Endothelial cell of umbilical vein (primary cell): ENCODE measurements around the gene MRM1. TPM values are rescaled to one million over a fixed set of nuclear protein-coding genes. Genes with fewer than 3 reads are reported as not detected.

Experiments used
- BruUV-seq: library from RNA; stranded (reverse); fragments of 400-500 nt; replicated peaks from 2 replicates; lab custom pipeline; 2021; lab: Mats Ljungman, UMichigan
- CTCF ChIA-PET: fragments of 300-600, 350-600 bp; sonication (Branson Sonifier 250); formaldehyde crosslinking; loops from one replicate; lab custom pipeline; 2021; ENCODE audit warnings: antibody characterized with exemption, inconsistent platforms; lab: Charles Lee
- POLR2A ChIA-PET: fragments of 300-600, 350-600 bp; sonication (Branson Sonifier 250); formaldehyde crosslinking; loops from one replicate; lab custom pipeline; 2021; ENCODE audit warnings: antibody characterized with exemption, inconsistent platforms; lab: Charles Lee
- DNase-seq: peaks from one replicate; pipeline ENCODE4 v3.0.0-alpha.2; 2011; ENCODE audit warnings: low read depth, low spot score
- FAIRE-seq: peaks from 2 replicates; lab custom pipeline; 2011; peaks lifted over from hg19 to GRCh38; lab: Jason Lieb, UNC
- H2AFZ ChIP-seq: 2 replicates; pipeline ENCODE4 v1.6.0; 2012; ENCODE audit warnings: low read depth, low read length, control low read depth, inconsistent platforms
- H3K27ac ChIP-seq: 2 replicates; pipeline ENCODE4 v1.5.1; 2011; ENCODE audit warnings: low read depth, mild to moderate bottlenecking, control low read depth, low read length, moderate library complexity; ENCODE audit not compliant: insufficient read depth
- H3K27me3 ChIP-seq, 2 experiments: 2 replicates each; pipeline versions ENCODE4 v1.6.0 to v1.6.1; 2011; ENCODE audit warnings: low read length in 2 of 2, mixed read lengths in 1 of 2; ENCODE audit not compliant: control insufficient read depth in 2 of 2, insufficient read depth in 2 of 2
- H3K36me3 ChIP-seq, 2 experiments: 2 replicates in 1 of 2; 3 replicates in 1 of 2; pipeline ENCODE4 v1.5.1; 2011; ENCODE audit warnings: low read length in 2 of 2, mild to moderate bottlenecking in 1 of 2, moderate library complexity in 1 of 2; ENCODE audit not compliant: control insufficient read depth in 2 of 2, insufficient read depth in 2 of 2; ENCODE audit errors: extremely low read depth in 1 of 2
- H3K4me1 ChIP-seq: 3 replicates; pipeline ENCODE4 v1.5.1; 2011; ENCODE audit warnings: mild to moderate bottlenecking, low read length; ENCODE audit not compliant: control insufficient read depth, insufficient read depth; ENCODE audit errors: extremely low read depth
- H3K4me2 ChIP-seq: 2 replicates; pipeline ENCODE4 v1.6.1; 2011; ENCODE audit warnings: low read length, control low read depth, mixed read lengths; ENCODE audit not compliant: insufficient read depth
- H3K4me3 ChIP-seq, 3 experiments: fragments of 200-600 bp in 1 of 3; sonication (generic), shearing (Covaris generic) in 1 of 3; replicated peaks in 1 of 3; 2 replicates each; pipeline ENCODE4 v1.5.1; 2011 to 2016; ENCODE audit warnings: control low read depth in 3 of 3, low read length in 3 of 3, mild to moderate bottlenecking in 2 of 3, inconsistent platforms in 1 of 3, low read depth in 1 of 3, moderate library complexity in 1 of 3; ENCODE audit not compliant: insufficient read depth in 1 of 3
- H3K79me2 ChIP-seq: 2 replicates; pipeline ENCODE4 v1.6.0; 2012; ENCODE audit warnings: low read length, inconsistent platforms; ENCODE audit not compliant: control insufficient read depth, insufficient read depth
- H3K9ac ChIP-seq: replicated peaks from 2 replicates; pipeline ENCODE3; 2011; ENCODE audit warnings: low read length, control low read depth; ENCODE audit not compliant: insufficient read depth; ENCODE audit errors: extremely low read depth
- H3K9me1 ChIP-seq: replicated peaks from 3 replicates; pipeline ENCODE4 v1.6.0; 2011; ENCODE audit warnings: mild to moderate bottlenecking, low read length; ENCODE audit not compliant: control insufficient read depth, insufficient read depth; ENCODE audit errors: extremely low read depth
- H3K9me3 ChIP-seq: replicated peaks from 2 replicates; pipeline ENCODE4 v1.5.1; 2012; ENCODE audit warnings: low read length, inconsistent platforms; ENCODE audit not compliant: control insufficient read depth, insufficient read depth
- H4K20me1 ChIP-seq: replicated peaks from 2 replicates; pipeline ENCODE3; 2011; ENCODE audit warnings: mild to moderate bottlenecking, low read length; ENCODE audit not compliant: control insufficient read depth, insufficient read depth; ENCODE audit errors: extremely low read depth
- CTCF ChIP-seq, 2 donors: IDR thresholded peaks; 1 replicate in 1 of 2; 2 replicates in 1 of 2; pipeline ENCODE4 v1.5.1; 2011; ENCODE audit warnings: low read length in 2 of 2, mild to moderate bottlenecking in 2 of 2, moderate library complexity in 2 of 2, control low read depth in 1 of 2, inconsistent platforms in 1 of 2, low read depth in 1 of 2; ENCODE audit not compliant: insufficient read depth in 1 of 2; ENCODE audit errors: extremely low read depth in 1 of 2
- FOS ChIP-seq: IDR thresholded peaks from 2 replicates; pipeline ENCODE4 v1.6.1; 2011; ENCODE audit warnings: mild to moderate bottlenecking, low read length, moderate library complexity, borderline replicate concordance; ENCODE audit not compliant: insufficient read depth
- JUN ChIP-seq: IDR thresholded peaks from 2 replicates; pipeline ENCODE4 v1.6.1; 2011; ENCODE audit warnings: borderline replicate concordance, low read depth; ENCODE audit not compliant: insufficient read length, insufficient read depth
- POLR2AphosphoS5 ChIP-seq: IDR thresholded peaks from 2 replicates; pipeline ENCODE4 v1.6.1; 2012; ENCODE audit warnings: low read depth, mild to moderate bottlenecking, control low read depth, low read length, moderate library complexity; ENCODE audit not compliant: insufficient read depth
- dilution Hi-C: fragments of 300-500 bp; cut with MboI; formaldehyde crosslinking; loops from one replicate; pipeline ENCODE4 v1.15.0; 2019; ENCODE audit warnings: low sequenced_read_pairs; ENCODE audit not compliant: extremely low pct_ligation_motif_present
- intact Hi-C: fragments of 100-400 bp; cut with micrococcal nuclease; formaldehyde crosslinking; loops from one replicate; pipeline ENCODE4 v1.10.0; 2022
- polyA plus RNA-seq, 4 experiments: library from polyadenylated mRNA; depleted of rRNA in 3 of 4; stranded (reverse) in 3 of 4; unstranded in 1 of 4; fragments of >200 nt; gene quantifications; 2 replicates each; pipeline versions ENCODE4 v1.2.1 to v1.2.3, GENCODE V29; 2011 to 2012; ENCODE audit warnings: missing spikeins in 1 of 4
- total RNA-seq: library from RNA; stranded (reverse); gene quantifications from 2 replicates; pipeline ENCODE4 v1.2.3, GENCODE V29; 2021
- TF ChIP-seq, protein P1 (sequence below): IDR thresholded peaks from 2 replicates; pipeline ENCODE4 v1.6.1; 2011; ENCODE audit not compliant: insufficient read depth, insufficient read length

The MRM1 gene
- total and polyA plus RNA-seq, 2 donors (not counting 3 experiments of a cell fraction or from before 2014, with no cell fraction given) = 3.7 to 5.9 TPM

- FAIRE-seq = no peak
- H3K27me3 ChIP-seq = peaks cover 27 to 28% of the 10 kb centered on the region in 2 experiments
Measured at GRCh38 chr17:36647636-36648035, 46.3 kb downstream of the MRM1 start.

More at GRCh38 chr17:36647636-36648035, 46.3 kb downstream of the MRM1 start:
- no peaks in the 10 kb centered on the region for H3K79me2 ChIP-seq
- no TSS peak for BruUV-seq
- H3K9me3 ChIP-seq = no peaks in the 10 kb centered on the region
- H2AFZ ChIP-seq = no peak overlapping the region
- dilution Hi-C loops = no loop called here
- ChIA-PET POLR2A (no interaction called here), CTCF (interaction anchor here (1.4 kb wide), 1 partner anchor 40 kb away, joined by 3 read pairs; no protein-coding TSS in a partner anchor)
- H3K36me3 ChIP-seq = no peaks in the 10 kb centered on the region
- no peaks in the 10 kb centered on the region for H3K9me1 ChIP-seq
- intact Hi-C loops = no loop called here
- H3K4me2 ChIP-seq = no peak overlapping the region
- TF ChIP-seq CTCF (IDR thresholded peaks at IDR 0.05; ENCODE audit: extremely low read depth in 1 of 2, insufficient read depth in 1 of 2, low read depth in 1 of 2, low read length in 2 of 2) (no peak), FOS (no peak), JUN (no peak), POLR2AphosphoS5 (no peak)
- TF ChIP-seq, protein P1, sequence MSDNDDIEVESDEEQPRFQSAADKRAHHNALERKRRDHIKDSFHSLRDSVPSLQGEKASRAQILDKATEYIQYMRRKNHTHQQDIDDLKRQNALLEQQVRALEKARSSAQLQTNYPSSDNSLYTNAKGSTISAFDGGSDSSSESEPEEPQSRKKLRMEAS = no peak
- H3K27ac ChIP-seq = no peak overlapping the region
- H4K20me1 ChIP-seq = no peaks in the 10 kb centered on the region
- no peak overlapping the region for H3K9ac ChIP-seq
- H3K4me1 ChIP-seq = no peaks in the 10 kb centered on the region
- H3K4me3 ChIP-seq = no peak overlapping the region
- DNase-seq = no peak
